Right cardiac atrium (tissue), 5 donors: Measurements from ENCODE around the gene VIL1. TPM values are rescaled to one million over a fixed set of nuclear protein-coding genes. Genes with fewer than 3 reads are reported as not detected.

Experiments used
- ATAC-seq, 2 donors: fragments of 200-7000 bp; cut with Tn5 transposase; one replicate each; pipeline versions ENCODE4 v1.8.0 to v1.9.1; 2020; ENCODE audit warnings: moderate library complexity in 2 of 2, mild to moderate bottlenecking in 1 of 2
- DNase-seq, 3 donors: peaks; one replicate each; pipeline ENCODE4 v3.0.0-alpha.2; 2020
- H3K27ac ChIP-seq: one replicate; pipeline ENCODE4 v1.5.1; 2013; ENCODE audit warnings: mild to moderate bottlenecking, low read length, control low read depth, moderate library complexity
- H3K27me3 ChIP-seq: one replicate; pipeline ENCODE4 v1.6.1; 2013; ENCODE audit not compliant: control insufficient read depth, insufficient read depth
- H3K4me1 ChIP-seq: one replicate; pipeline ENCODE4 v1.6.1; 2013; ENCODE audit warnings: low read length; ENCODE audit not compliant: control insufficient read depth, insufficient read depth
- H3K4me3 ChIP-seq: one replicate; pipeline ENCODE4 v1.5.1; 2013; ENCODE audit warnings: low read length, control low read depth
- H3K9me3 ChIP-seq: one replicate; pipeline ENCODE4 v1.6.1; 2013; ENCODE audit warnings: low read length; ENCODE audit not compliant: control insufficient read depth
- WGBS: extraction: QIAGEN DNeasy Blood & Tissue Kit; methylation state at CpG from one replicate; pipeline ENCODE4 v1.1.7; 2013; 5-methylcytosine and 5-hydroxymethylcytosine counted together
- intact Hi-C, 4 donors: fragments of 100-400 bp; cut with DNase I; formaldehyde crosslinking; loops; one replicate each; pipeline versions ENCODE4 v1.11.0 to v1.14.0; 2022 to 2023
- polyA plus RNA-seq: library from polyadenylated mRNA; stranded (reverse); fragments of 200-250 nt; gene quantifications from one replicate; pipeline ENCODE4 v1.2.3, GENCODE V29; 2013
- total RNA-seq, 4 donors: library from RNA; stranded (reverse); fragmentation: NEBNext Ultra II Directional; extraction: Animal tissue kit (Norgen Biotek cat#: 25700); gene quantifications; one replicate each; pipeline ENCODE4 v1.2.1, GENCODE V29; 2021
- donor health status: healthy with polysubstance abuse.
- donor health status: DM: no; HTN: yes; CAD: no.
- donor health status: DM: no; HTN: no; CAD: no.
- donor health status: DM: no; HTN: yes; CAD: no; lungs with severe emphysema.
- donor health status: DM: yes; HTN: yes; CAD: no.

VIL1 gene
- total and polyA plus RNA-seq, 5 donors: 0.11 TPM; not detected in 4

- peak overlapping the region; percentile 93 for H3K27ac ChIP-seq
- H3K4me3 ChIP-seq: peak overlapping the region; percentile 50
- peaks cover 3% of the 10 kb centered on the region for H3K4me1 ChIP-seq
- intact Hi-C loops: loop anchor here in 1 of 4 donors (5.0 kb wide), 1 partner anchor 60 kb away; no protein-coding TSS in a partner anchor
- no peaks in the 10 kb centered on the region for H3K27me3 ChIP-seq
- no peaks in the 10 kb centered on the region for H3K9me3 ChIP-seq
- ATAC-seq: peak; percentile 33 to 35
- WGBS: 10% methylated on average over 13 of the region's 13 CpGs
- DNase-seq: peak; percentile 70 to 92 (median 90)
These were observed 11.8 kb upstream of the VIL1 start for GRCh38 chr2:218406949-218407618.

- intact Hi-C loops: loop anchor here in 1 of 4 donors (5.0 kb wide), 1 partner anchor 60 kb away; no protein-coding TSS in a partner anchor
- Histone ChIP-seq H3K27ac (no peak overlapping the region), H3K27me3 (no peaks in the 10 kb centered on the region), H3K4me1 (peaks cover 3% of the 10 kb centered on the region), H3K9me3 (no peaks in the 10 kb centered on the region), H3K4me3 (no peak overlapping the region)
- DNase-seq (peak in 1 of 3 donors; percentile 60), ATAC-seq (no peak)
- WGBS: 79% methylated on average over 8 of the region's 8 CpGs
These were observed 11.2 kb upstream of the VIL1 start for GRCh38 chr2:218407717-218408116.

- no peak for DNase-seq
- 92% methylated on average over 5 of the region's 5 CpGs for WGBS
- intact Hi-C loops: loop anchor here in 2 of 4 donors (10.0 kb wide), 2 partner anchors 46 to 226 kb away; no protein-coding TSS in a partner anchor
- Histone ChIP-seq H3K27me3 (no peaks in the 10 kb centered on the region), H3K4me1 (no peaks in the 10 kb centered on the region), H3K27ac (no peak overlapping the region), H3K4me3 (no peak overlapping the region), H3K9me3 (no peaks in the 10 kb centered on the region)
- ATAC-seq: no peak
These were observed 604 bp upstream of the VIL1 start for GRCh38 chr2:218418321-218418716.

- Histone ChIP-seq H3K27ac (no peak overlapping the region), H3K4me3 (no peak overlapping the region), H3K4me1 (no peaks in the 10 kb centered on the region), H3K9me3 (no peaks in the 10 kb centered on the region), H3K27me3 (no peaks in the 10 kb centered on the region)
- intact Hi-C loops: loop anchor here in 2 of 4 donors (10.0 kb wide), 2 partner anchors 45 to 225 kb away; no protein-coding TSS in a partner anchor
- no peak for DNase-seq
- ATAC-seq: no peak
- 69% methylated on average over 7 of the region's 7 CpGs for WGBS
These were observed 800 bp downstream of the VIL1 start for GRCh38 chr2:218419630-218420216.

- H3K27me3 ChIP-seq: no peaks in the 10 kb centered on the region
- intact Hi-C loops: no loop called here
- 80% methylated on average over 2 of the region's 2 CpGs for WGBS
- H3K4me1 ChIP-seq: no peaks in the 10 kb centered on the region
- H3K9me3 ChIP-seq: no peaks in the 10 kb centered on the region
- no peak for ATAC-seq
- H3K4me3 ChIP-seq: no peak overlapping the region
- no peak for DNase-seq
- H3K27ac ChIP-seq: no peak overlapping the region
These were observed 2.1 kb downstream of the VIL1 start for GRCh38 chr2:218421027-218421426.

GRCh38 chr2:218422403-218423086, 3.6 kb downstream of the VIL1 start:
- 75% methylated on average over 9 of the region's 9 CpGs for WGBS

GRCh38 chr2:218423584-218423983, 4.7 kb downstream of the VIL1 start:
- no peak overlapping the region for H3K27ac ChIP-seq
- WGBS: 87% methylated on average over 9 of the region's 9 CpGs
- no peak overlapping the region for H3K4me3 ChIP-seq
- H3K4me1 ChIP-seq: no peaks in the 10 kb centered on the region
- no peak for ATAC-seq
- H3K9me3 ChIP-seq: no peaks in the 10 kb centered on the region
- H3K27me3 ChIP-seq: no peaks in the 10 kb centered on the region
- intact Hi-C loops: no loop called here
- no peak for DNase-seq

More at GRCh38 chr2:218422403-218423086, 3.6 kb downstream of the VIL1 start:
- H3K27me3 ChIP-seq: no peaks in the 10 kb centered on the region
- no peak overlapping the region for H3K27ac ChIP-seq
- no peak overlapping the region for H3K4me3 ChIP-seq
- intact Hi-C loops: no loop called here
- no peak for DNase-seq
- no peaks in the 10 kb centered on the region for H3K4me1 ChIP-seq
- no peak for ATAC-seq
- H3K9me3 ChIP-seq: no peaks in the 10 kb centered on the region

- Histone ChIP-seq H3K27ac (no peak overlapping the region), H3K4me1 (no peaks in the 10 kb centered on the region), H3K9me3 (no peaks in the 10 kb centered on the region), H3K4me3 (no peak overlapping the region), H3K27me3 (no peaks in the 10 kb centered on the region)
- no peak for DNase-seq
- 87% methylated on average over 10 of the region's 10 CpGs for WGBS
- intact Hi-C loops: no loop called here
- ATAC-seq: no peak
These were observed 6.6 kb downstream of the VIL1 start for GRCh38 chr2:218425531-218425930.

GRCh38 chr2:218427741-218428140, 8.8 kb downstream of the VIL1 start:
- intact Hi-C loops: no loop called here
- Histone ChIP-seq H3K9me3 (no peaks in the 10 kb centered on the region), H3K4me3 (no peak overlapping the region), H3K4me1 (no peaks in the 10 kb centered on the region), H3K27ac (no peak overlapping the region), H3K27me3 (no peaks in the 10 kb centered on the region)
- ATAC-seq (no peak), DNase-seq (no peak)
- WGBS: 64% methylated on average over 11 of the region's 11 CpGs

- intact Hi-C loops: no loop called here
- Histone ChIP-seq H3K4me3 (no peak overlapping the region), H3K9me3 (no peaks in the 10 kb centered on the region), H3K4me1 (no peaks in the 10 kb centered on the region), H3K27me3 (no peaks in the 10 kb centered on the region), H3K27ac (no peak overlapping the region)
- 92% methylated on average over 24 of the region's 24 CpGs for WGBS
- ATAC-seq: no peak
- DNase-seq: no peak
These were observed 10.1 kb downstream of the VIL1 start for GRCh38 chr2:218428846-218429558.
